Measurements from ENCODE around the gene CMPK2. TPM values are rescaled to one million over a fixed set of nuclear protein-coding genes. Genes with fewer than 3 reads are reported as not detected.
A peak's percentile ranks its signal among the peaks of the same experiment; 100 is the strongest.

The CMPK2 gene
- total and polyA plus RNA-seq, 2 experiments from 2014 or later, result 0.54 to 0.61 TPM

- H3K27ac ChIP-seq, result no peak overlapping the region
- TF ChIP-seq, protein P1, sequence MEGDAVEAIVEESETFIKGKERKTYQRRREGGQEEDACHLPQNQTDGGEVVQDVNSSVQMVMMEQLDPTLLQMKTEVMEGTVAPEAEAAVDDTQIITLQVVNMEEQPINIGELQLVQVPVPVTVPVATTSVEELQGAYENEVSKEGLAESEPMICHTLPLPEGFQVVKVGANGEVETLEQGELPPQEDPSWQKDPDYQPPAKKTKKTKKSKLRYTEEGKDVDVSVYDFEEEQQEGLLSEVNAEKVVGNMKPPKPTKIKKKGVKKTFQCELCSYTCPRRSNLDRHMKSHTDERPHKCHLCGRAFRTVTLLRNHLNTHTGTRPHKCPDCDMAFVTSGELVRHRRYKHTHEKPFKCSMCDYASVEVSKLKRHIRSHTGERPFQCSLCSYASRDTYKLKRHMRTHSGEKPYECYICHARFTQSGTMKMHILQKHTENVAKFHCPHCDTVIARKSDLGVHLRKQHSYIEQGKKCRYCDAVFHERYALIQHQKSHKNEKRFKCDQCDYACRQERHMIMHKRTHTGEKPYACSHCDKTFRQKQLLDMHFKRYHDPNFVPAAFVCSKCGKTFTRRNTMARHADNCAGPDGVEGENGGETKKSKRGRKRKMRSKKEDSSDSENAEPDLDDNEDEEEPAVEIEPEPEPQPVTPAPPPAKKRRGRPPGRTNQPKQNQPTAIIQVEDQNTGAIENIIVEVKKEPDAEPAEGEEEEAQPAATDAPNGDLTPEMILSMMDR (IDR thresholded peaks at IDR 0.05; ENCODE audit: low read depth, low read length), result no peak
- no peak overlapping the region for H3K4me3 ChIP-seq
- no peaks in the 10 kb centered on the region for H3K27me3 ChIP-seq
- H3K36me3 ChIP-seq, result no peaks in the 10 kb centered on the region
- H3K9me3 ChIP-seq (ENCODE audit: low read depth), result no peaks in the 10 kb centered on the region
- H3K4me1 ChIP-seq (ENCODE audit: low read depth), result no peaks in the 10 kb centered on the region
- DNase-seq (ENCODE audit: low read depth in 1 of 2, low spot score in 1 of 2), result no peak
These were observed 33.0 kb downstream of the CMPK2 start for GRCh38 chr2:6832596-6833299.

- TF ChIP-seq, protein P1 (IDR thresholded peaks at IDR 0.05; ENCODE audit: low read depth, low read length), result no peak
- Histone ChIP-seq H3K27ac (no peak overlapping the region), H3K4me3 (no peak overlapping the region), H3K36me3 (no peaks in the 10 kb centered on the region), H3K4me1 (ENCODE audit: low read depth) (no peaks in the 10 kb centered on the region), H3K9me3 (ENCODE audit: low read depth) (no peaks in the 10 kb centered on the region), H3K27me3 (no peaks in the 10 kb centered on the region)
- DNase-seq (ENCODE audit: low read depth in 1 of 2, low spot score in 1 of 2), result no peak
These were observed 34.5 kb downstream of the CMPK2 start for GRCh38 chr2:6831229-6831628.

- Histone ChIP-seq H3K4me3 (no peak overlapping the region), H3K36me3 (no peaks in the 10 kb centered on the region), H3K27ac (no peak overlapping the region), H3K4me1 (ENCODE audit: low read depth) (no peaks in the 10 kb centered on the region), H3K9me3 (ENCODE audit: low read depth) (no peaks in the 10 kb centered on the region), H3K27me3 (no peaks in the 10 kb centered on the region)
- TF ChIP-seq, protein P1 (IDR thresholded peaks at IDR 0.05; ENCODE audit: low read depth, low read length), result peak; percentile 46
- DNase-seq (ENCODE audit: low read depth in 1 of 2, low spot score in 1 of 2), result peak in 1 of 2 donors; percentile 60
These were observed 37.5 kb downstream of the CMPK2 start for GRCh38 chr2:6828299-6828584.

- H3K27ac ChIP-seq, result no peak overlapping the region
- no peaks in the 10 kb centered on the region for H3K27me3 ChIP-seq
- no peak overlapping the region for H3K4me3 ChIP-seq
- peak in 1 of 2 donors; percentile 6 for DNase-seq (ENCODE audit: low read depth in 1 of 2, low spot score in 1 of 2)
- no peaks in the 10 kb centered on the region for H3K36me3 ChIP-seq
- no peaks in the 10 kb centered on the region for H3K4me1 ChIP-seq (ENCODE audit: low read depth)
- TF ChIP-seq, protein P1 (IDR thresholded peaks at IDR 0.05; ENCODE audit: low read depth, low read length), result no peak
- H3K9me3 ChIP-seq (ENCODE audit: low read depth), result no peaks in the 10 kb centered on the region
These were observed 38.0 kb downstream of the CMPK2 start for GRCh38 chr2:6827566-6828298.

- Histone ChIP-seq H3K27me3 (no peaks in the 10 kb centered on the region), H3K27ac (no peak overlapping the region), H3K9me3 (ENCODE audit: low read depth) (no peaks in the 10 kb centered on the region), H3K4me1 (ENCODE audit: low read depth) (no peaks in the 10 kb centered on the region), H3K4me3 (no peak overlapping the region), H3K36me3 (no peaks in the 10 kb centered on the region)
- TF ChIP-seq, protein P1 (IDR thresholded peaks at IDR 0.05; ENCODE audit: low read depth, low read length), result peak; percentile 61
- DNase-seq (ENCODE audit: low read depth in 1 of 2, low spot score in 1 of 2), result peak; percentile 33 to 75
These were observed 39.4 kb downstream of the CMPK2 start for GRCh38 chr2:6826081-6826913.
